ENCODE data around the gene NFATC2IP. TPM values are rescaled to one million over a fixed set of nuclear protein-coding genes. Genes with fewer than 3 reads are reported as not detected.

Gene NFATC2IP
- total and polyA plus RNA-seq, 9 of the 15 experiments (the other 6 are each of a cell fraction or from before 2014, with no cell fraction given): 15.6 to 106 (median 46.9) TPM

DNA sequence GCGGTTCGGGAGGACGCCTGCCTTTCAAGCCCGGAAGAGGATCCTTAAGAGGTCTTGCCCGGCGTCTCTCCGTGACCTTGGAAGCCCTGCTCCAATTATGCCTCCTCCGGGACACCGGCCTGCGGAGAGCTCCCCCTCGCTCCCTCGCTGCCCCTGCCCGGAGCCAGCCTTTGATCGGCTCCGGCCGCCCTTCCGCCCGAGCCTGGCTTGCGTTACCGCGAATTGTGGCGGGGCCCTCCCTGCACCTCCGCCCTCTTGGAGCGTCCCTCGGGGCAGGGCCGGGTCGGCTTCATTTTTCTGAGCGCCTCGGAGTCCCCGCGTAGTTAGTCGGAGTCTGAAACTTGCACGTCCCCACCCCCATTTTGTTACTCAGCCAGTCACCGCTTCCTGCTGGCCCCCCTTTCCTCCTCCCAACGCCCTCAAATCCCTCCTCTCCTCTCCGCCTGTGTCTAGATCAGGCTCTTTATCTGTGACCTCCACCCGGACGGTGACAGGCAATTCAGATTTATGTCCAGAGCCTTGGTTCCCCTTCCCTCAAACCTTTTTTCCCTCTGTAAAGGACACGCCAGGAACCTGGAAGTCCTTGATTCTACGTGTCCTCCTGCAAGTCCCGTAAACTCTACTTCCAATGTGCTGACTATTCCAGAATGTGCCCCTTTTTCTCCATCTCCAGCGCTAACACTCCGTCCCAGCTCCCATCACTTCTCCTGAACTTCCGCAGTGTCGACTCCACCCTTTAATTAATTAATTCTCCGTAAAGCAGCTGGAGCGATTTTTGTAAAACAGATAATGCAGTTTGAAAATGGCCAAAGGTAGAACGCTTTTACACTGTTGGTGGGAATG, 25.1 kb upstream of the NFATC2IP start (continued):
- TF ChIP-seq, protein P1, sequence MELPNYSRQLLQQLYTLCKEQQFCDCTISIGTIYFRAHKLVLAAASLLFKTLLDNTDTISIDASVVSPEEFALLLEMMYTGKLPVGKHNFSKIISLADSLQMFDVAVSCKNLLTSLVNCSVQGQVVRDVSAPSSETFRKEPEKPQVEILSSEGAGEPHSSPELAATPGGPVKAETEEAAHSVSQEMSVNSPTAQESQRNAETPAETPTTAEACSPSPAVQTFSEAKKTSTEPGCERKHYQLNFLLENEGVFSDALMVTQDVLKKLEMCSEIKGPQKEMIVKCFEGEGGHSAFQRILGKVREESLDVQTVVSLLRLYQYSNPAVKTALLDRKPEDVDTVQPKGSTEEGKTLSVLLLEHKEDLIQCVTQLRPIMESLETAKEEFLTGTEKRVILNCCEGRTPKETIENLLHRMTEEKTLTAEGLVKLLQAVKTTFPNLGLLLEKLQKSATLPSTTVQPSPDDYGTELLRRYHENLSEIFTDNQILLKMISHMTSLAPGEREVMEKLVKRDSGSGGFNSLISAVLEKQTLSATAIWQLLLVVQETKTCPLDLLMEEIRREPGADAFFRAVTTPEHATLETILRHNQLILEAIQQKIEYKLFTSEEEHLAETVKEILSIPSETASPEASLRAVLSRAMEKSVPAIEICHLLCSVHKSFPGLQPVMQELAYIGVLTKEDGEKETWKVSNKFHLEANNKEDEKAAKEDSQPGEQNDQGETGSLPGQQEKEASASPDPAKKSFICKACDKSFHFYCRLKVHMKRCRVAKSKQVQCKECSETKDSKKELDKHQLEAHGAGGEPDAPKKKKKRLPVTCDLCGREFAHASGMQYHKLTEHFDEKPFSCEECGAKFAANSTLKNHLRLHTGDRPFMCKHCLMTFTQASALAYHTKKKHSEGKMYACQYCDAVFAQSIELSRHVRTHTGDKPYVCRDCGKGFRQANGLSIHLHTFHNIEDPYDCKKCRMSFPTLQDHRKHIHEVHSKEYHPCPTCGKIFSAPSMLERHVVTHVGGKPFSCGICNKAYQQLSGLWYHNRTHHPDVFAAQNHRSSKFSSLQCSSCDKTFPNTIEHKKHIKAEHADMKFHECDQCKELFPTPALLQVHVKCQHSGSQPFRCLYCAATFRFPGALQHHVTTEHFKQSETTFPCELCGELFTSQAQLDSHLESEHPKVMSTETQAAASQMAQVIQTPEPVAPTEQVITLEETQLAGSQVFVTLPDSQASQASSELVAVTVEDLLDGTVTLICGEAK (IDR thresholded peaks at IDR 0.05): peak; percentile 56; the same call in 1 of the 2 replicates
- TF ChIP-seq, protein P1 (CRISPR knock-in tag; IDR thresholded peaks at IDR 0.05): no peak
- TF ChIP-seq, protein P2, sequence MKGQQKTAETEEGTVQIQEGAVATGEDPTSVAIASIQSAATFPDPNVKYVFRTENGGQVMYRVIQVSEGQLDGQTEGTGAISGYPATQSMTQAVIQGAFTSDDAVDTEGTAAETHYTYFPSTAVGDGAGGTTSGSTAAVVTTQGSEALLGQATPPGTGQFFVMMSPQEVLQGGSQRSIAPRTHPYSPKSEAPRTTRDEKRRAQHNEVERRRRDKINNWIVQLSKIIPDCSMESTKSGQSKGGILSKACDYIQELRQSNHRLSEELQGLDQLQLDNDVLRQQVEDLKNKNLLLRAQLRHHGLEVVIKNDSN (CRISPR knock-in tag; IDR thresholded peaks at IDR 0.05): no peak
- TF ChIP-seq GABPA (tag; conservative IDR thresholded peaks at IDR 0.05; ENCODE audit: low read depth): peak; percentile 83
- peak; percentile 85 for TF ChIP-seq SMAD4 (CRISPR knock-in tag; conservative IDR thresholded peaks at IDR 0.05)
- no peak for TF ChIP-seq HNRNPH1 (optimal IDR thresholded peaks at IDR 0.05; ENCODE audit: low read depth, low read length)
- peak in 1 of 2 experiments; percentile 69; a peak in 1 of 4 replicates for TF ChIP-seq TBL1XR1 (IDR thresholded peaks at IDR 0.05; ENCODE audit: low read length in 2 of 2)
- TF ChIP-seq, protein P3, sequence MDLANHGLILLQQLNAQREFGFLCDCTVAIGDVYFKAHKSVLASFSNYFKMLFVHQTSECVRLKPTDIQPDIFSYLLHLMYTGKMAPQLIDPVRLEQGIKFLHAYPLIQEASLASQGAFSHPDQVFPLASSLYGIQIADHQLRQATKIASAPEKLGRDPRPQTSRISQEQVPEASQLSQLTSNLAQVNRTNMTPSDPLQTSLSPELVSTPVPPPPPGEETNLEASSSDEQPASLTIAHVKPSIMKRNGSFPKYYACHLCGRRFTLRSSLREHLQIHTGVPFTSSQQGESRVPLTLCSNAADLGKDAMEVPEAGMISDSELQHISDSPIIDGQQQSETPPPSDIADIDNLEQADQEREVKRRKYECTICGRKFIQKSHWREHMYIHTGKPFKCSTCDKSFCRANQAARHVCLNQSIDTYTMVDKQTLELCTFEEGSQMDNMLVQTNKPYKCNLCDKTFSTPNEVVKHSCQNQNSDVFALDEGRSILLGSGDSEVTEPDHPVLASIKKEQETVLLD (IDR thresholded peaks at IDR 0.05): no peak
- no peak for TF ChIP-seq SMARCA5 (IDR thresholded peaks at IDR 0.05)
- TF ChIP-seq TARDBP (IDR thresholded peaks at IDR 0.05): peak; percentile 22; the same call in 1 of the 2 replicates
- TF ChIP-seq, protein P4, sequence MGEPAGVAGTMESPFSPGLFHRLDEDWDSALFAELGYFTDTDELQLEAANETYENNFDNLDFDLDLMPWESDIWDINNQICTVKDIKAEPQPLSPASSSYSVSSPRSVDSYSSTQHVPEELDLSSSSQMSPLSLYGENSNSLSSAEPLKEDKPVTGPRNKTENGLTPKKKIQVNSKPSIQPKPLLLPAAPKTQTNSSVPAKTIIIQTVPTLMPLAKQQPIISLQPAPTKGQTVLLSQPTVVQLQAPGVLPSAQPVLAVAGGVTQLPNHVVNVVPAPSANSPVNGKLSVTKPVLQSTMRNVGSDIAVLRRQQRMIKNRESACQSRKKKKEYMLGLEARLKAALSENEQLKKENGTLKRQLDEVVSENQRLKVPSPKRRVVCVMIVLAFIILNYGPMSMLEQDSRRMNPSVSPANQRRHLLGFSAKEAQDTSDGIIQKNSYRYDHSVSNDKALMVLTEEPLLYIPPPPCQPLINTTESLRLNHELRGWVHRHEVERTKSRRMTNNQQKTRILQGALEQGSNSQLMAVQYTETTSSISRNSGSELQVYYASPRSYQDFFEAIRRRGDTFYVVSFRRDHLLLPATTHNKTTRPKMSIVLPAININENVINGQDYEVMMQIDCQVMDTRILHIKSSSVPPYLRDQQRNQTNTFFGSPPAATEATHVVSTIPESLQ (CRISPR knock-in tag; IDR thresholded peaks at IDR 0.05): no peak
- TF ChIP-seq SNIP1 (IDR thresholded peaks at IDR 0.05; ENCODE audit: low read depth): no peak
- TF ChIP-seq MAFK (IDR thresholded peaks at IDR 0.05; ENCODE audit: low read length): no peak
- peak; percentile 90 for TF ChIP-seq TEAD4 (IDR thresholded peaks at IDR 0.05; ENCODE audit: low read length)
- TF ChIP-seq TEAD4 (CRISPR knock-in tag; IDR thresholded peaks at IDR 0.05; ENCODE audit: borderline replicate concordance): no peak

Data from K562 (cell line).